ENCODE data around the gene SELENOM. TPM values are rescaled to one million over a fixed set of nuclear protein-coding genes. Genes with fewer than 3 reads are reported as not detected.

SELENOM gene
- total RNA-seq, 1 experiment from 2014 or later = 2.0 TPM

DNA sequence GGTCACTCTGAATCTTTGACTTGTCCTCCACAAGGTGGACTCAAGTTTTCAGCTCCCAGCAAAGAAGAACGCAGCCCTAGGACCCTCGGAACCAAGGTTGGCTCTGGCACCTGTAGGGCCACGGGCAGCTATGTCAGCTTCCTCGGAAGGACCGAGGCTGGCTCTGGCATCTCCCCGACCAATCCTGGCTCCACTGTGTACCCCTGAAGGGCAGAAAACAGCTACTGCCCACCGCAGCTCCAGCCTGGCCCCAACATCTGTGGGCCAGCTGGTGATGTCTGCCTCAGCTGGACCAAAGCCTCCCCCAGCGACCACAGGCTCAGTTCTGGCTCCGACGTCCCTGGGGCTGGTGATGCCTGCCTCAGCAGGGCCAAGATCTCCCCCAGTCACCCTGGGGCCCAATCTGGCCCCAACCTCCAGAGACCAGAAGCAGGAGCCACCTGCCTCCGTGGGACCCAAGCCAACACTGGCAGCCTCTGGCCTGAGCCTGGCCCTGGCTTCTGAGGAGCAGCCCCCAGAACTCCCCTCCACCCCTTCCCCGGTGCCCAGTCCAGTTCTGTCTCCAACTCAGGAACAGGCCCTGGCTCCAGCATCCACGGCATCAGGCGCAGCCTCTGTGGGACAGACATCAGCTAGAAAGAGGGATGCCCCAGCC lies 17.6 kb upstream of the SELENOM start:
- no peaks in the 10 kb centered on the region for H3K9me3 Mint-ChIP-seq (ENCODE audit: unreplicated experiment)
- intact Hi-C loops (cut with micrococcal nuclease; ENCODE audit: unreplicated experiment) = no loop called here
- H3K4me1 Mint-ChIP-seq (ENCODE audit: low read depth, unreplicated experiment) = peaks cover 6% of the 10 kb centered on the region
- no TSS peak for BruUV-seq (replicated peaks)
- no peak for DNase-seq
- no peaks in the 10 kb centered on the region for H3K27me3 Mint-ChIP-seq (ENCODE audit: insufficient read depth, unreplicated experiment)
- no peaks in the 10 kb centered on the region for H3K36me3 ChIP-seq (ENCODE audit: control insufficient read depth, insufficient read depth, low read length)
- H3K4me3 Mint-ChIP-seq (ENCODE audit: unreplicated experiment) = no peak overlapping the region
- H3K36me3 Mint-ChIP-seq (ENCODE audit: insufficient read depth, unreplicated experiment) = no peaks in the 10 kb centered on the region
- ChIA-PET POLR2A (interaction anchor here (1.1 kb wide), 1 partner anchor 10 kb away, joined by 3 read pairs; no protein-coding TSS in a partner anchor), CTCF (interaction anchor here (0.5 kb wide), 1 partner anchor 82 kb away, joined by 3 read pairs; no protein-coding TSS in a partner anchor)
- H3K27ac Mint-ChIP-seq (ENCODE audit: unreplicated experiment) = no peak overlapping the region
- peaks cover 8% of the 10 kb centered on the region for H3K4me1 ChIP-seq
- no peak overlapping the region for H3K4me3 ChIP-seq (ENCODE audit: low read depth, low read length)
- H3K9me3 ChIP-seq = no peaks in the 10 kb centered on the region
- TF ChIP-seq, protein P1, sequence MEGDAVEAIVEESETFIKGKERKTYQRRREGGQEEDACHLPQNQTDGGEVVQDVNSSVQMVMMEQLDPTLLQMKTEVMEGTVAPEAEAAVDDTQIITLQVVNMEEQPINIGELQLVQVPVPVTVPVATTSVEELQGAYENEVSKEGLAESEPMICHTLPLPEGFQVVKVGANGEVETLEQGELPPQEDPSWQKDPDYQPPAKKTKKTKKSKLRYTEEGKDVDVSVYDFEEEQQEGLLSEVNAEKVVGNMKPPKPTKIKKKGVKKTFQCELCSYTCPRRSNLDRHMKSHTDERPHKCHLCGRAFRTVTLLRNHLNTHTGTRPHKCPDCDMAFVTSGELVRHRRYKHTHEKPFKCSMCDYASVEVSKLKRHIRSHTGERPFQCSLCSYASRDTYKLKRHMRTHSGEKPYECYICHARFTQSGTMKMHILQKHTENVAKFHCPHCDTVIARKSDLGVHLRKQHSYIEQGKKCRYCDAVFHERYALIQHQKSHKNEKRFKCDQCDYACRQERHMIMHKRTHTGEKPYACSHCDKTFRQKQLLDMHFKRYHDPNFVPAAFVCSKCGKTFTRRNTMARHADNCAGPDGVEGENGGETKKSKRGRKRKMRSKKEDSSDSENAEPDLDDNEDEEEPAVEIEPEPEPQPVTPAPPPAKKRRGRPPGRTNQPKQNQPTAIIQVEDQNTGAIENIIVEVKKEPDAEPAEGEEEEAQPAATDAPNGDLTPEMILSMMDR (IDR thresholded peaks at IDR 0.05; ENCODE audit: insufficient read depth in 1 of 2, low read depth in 1 of 2, low read length in 1 of 2, severe bottlenecking in 1 of 2, unreplicated experiment in 1 of 2) = no peak
- H3K27me3 ChIP-seq (replicated peaks; ENCODE audit: control insufficient read depth, insufficient read depth, low read length) = no peaks in the 10 kb centered on the region

DNA sequence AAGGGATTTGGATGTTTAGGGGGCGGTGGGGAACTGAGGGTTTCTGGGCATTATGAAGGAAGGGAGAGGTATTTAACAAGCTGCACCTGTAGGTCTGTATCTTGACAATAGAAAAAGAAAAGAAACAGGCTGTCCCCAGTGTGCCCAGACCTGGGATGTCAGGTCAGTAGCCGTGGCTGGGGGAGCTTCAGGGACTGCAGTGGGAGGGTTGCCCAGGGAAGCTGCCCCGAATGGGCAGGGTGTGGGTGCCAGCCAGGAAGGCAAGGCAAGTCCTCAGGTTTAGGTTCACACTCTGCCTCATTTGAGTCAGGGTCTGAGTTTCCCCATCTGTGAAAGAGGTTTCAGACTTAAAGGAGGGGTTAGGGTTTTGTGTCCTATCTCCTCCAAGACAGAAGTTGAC lies 16.9 kb upstream of the SELENOM start:
- peaks cover 6% of the 10 kb centered on the region for H3K4me1 Mint-ChIP-seq (ENCODE audit: low read depth, unreplicated experiment)
- TF ChIP-seq, protein P1 (IDR thresholded peaks at IDR 0.05; ENCODE audit: insufficient read depth in 1 of 2, low read depth in 1 of 2, low read length in 1 of 2, severe bottlenecking in 1 of 2, unreplicated experiment in 1 of 2) = no peak
- Histone ChIP-seq H3K27me3 (replicated peaks; ENCODE audit: control insufficient read depth, insufficient read depth, low read length) (no peaks in the 10 kb centered on the region), H3K9me3 (no peaks in the 10 kb centered on the region), H3K4me1 (peaks cover 8% of the 10 kb centered on the region), H3K36me3 (ENCODE audit: control insufficient read depth, insufficient read depth, low read length) (no peaks in the 10 kb centered on the region), H3K4me3 (ENCODE audit: low read depth, low read length) (no peak overlapping the region)
- no peaks in the 10 kb centered on the region for H3K27me3 Mint-ChIP-seq (ENCODE audit: insufficient read depth, unreplicated experiment)
- no peaks in the 10 kb centered on the region for H3K9me3 Mint-ChIP-seq (ENCODE audit: unreplicated experiment)
- BruUV-seq (replicated peaks) = no TSS peak
- no peaks in the 10 kb centered on the region for H3K36me3 Mint-ChIP-seq (ENCODE audit: insufficient read depth, unreplicated experiment)
- intact Hi-C loops (cut with micrococcal nuclease; ENCODE audit: unreplicated experiment) = no loop called here
- CTCF ChIA-PET = no interaction called here
- H3K4me3 Mint-ChIP-seq (ENCODE audit: unreplicated experiment) = no peak overlapping the region
- POLR2A ChIA-PET = no interaction called here
- no peak for DNase-seq
- H3K27ac Mint-ChIP-seq (ENCODE audit: unreplicated experiment) = no peak overlapping the region

GRCh38 chr22:31123292-31123602 lies 15.9 kb upstream of the SELENOM start:
- POLR2A ChIA-PET = no interaction called here
- CTCF ChIA-PET = no interaction called here

More at GRCh38 chr22:31123292-31123602, 15.9 kb upstream of the SELENOM start:
- TF ChIP-seq, protein P1 (IDR thresholded peaks at IDR 0.05; ENCODE audit: insufficient read depth in 1 of 2, low read depth in 1 of 2, low read length in 1 of 2, severe bottlenecking in 1 of 2, unreplicated experiment in 1 of 2) = no peak
- Mint-ChIP-seq H3K27me3 (ENCODE audit: insufficient read depth, unreplicated experiment) (no peaks in the 10 kb centered on the region), H3K4me3 (ENCODE audit: unreplicated experiment) (peak overlapping the region; percentile 70), H3K36me3 (ENCODE audit: insufficient read depth, unreplicated experiment) (no peaks in the 10 kb centered on the region), H3K9me3 (ENCODE audit: unreplicated experiment) (no peaks in the 10 kb centered on the region), H3K27ac (ENCODE audit: unreplicated experiment) (peak overlapping the region; percentile 20), H3K4me1 (ENCODE audit: low read depth, unreplicated experiment) (peaks cover 6% of the 10 kb centered on the region)
- Histone ChIP-seq H3K4me3 (ENCODE audit: low read depth, low read length) (peak overlapping the region; percentile 47), H3K4me1 (peaks cover 8% of the 10 kb centered on the region), H3K9me3 (no peaks in the 10 kb centered on the region), H3K27me3 (replicated peaks; ENCODE audit: control insufficient read depth, insufficient read depth, low read length) (no peaks in the 10 kb centered on the region), H3K36me3 (ENCODE audit: control insufficient read depth, insufficient read depth, low read length) (no peaks in the 10 kb centered on the region)
- BruUV-seq (replicated peaks) = TSS peak; percentile 55
- no peak for DNase-seq
- intact Hi-C loops (cut with micrococcal nuclease; ENCODE audit: unreplicated experiment) = no loop called here
